ENCODE results near the gene YPEL1. TPM values are rescaled to one million over a fixed set of nuclear protein-coding genes. Genes with fewer than 3 reads are reported as not detected.

The YPEL1 gene
- total and polyA plus RNA-seq, 2 donors (not counting 1 experiment from before 2014, with no cell fraction given), result 0.36 to 2.3 TPM

DNA sequence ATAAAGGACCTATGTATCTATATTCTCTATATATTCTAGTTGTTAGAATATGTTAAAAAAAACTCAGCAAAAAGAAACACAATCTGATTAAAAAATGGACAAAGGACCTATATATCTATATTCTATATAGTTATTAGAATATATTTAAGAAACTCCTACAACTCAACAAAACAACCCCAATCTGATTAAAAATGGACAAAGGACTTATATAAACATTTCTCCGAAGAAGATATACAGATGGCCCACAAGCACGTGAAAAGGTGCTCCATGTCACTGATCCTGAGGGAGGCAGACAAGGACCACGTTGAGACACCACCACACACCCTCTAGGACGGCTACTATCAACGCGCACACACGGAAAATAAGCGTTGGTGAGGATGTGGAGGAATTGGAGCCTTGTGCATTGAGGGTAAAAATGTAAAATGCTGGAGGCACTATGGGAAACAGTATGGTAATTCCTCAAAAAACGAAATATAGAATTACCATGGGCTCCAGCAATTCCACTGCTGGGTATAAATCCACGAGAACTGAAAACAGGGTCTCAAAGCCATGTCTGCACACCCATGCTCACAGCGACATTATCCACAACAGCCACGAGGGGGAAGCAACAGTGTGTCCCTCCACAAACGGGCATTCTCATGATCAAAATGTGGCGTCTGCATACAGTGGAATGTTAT lies 22.7 kb downstream of the YPEL1 start:
- H3K4me3 ChIP-seq (replicated peaks in 1 of 4; ENCODE audit: control extremely low read depth in 1 of 4, insufficient read depth in 1 of 4, low read depth in 3 of 4, low read length in 4 of 4), result peak overlapping the region in 3 of 4 experiments; percentile 25 to 41 (median 34)
- H3K27me3 ChIP-seq (ENCODE audit: control insufficient read depth, insufficient read depth, low read length), result no peaks in the 10 kb centered on the region
- H3K9ac ChIP-seq (ENCODE audit: insufficient read depth, low read length), result no peak overlapping the region
- TF ChIP-seq, protein P1, sequence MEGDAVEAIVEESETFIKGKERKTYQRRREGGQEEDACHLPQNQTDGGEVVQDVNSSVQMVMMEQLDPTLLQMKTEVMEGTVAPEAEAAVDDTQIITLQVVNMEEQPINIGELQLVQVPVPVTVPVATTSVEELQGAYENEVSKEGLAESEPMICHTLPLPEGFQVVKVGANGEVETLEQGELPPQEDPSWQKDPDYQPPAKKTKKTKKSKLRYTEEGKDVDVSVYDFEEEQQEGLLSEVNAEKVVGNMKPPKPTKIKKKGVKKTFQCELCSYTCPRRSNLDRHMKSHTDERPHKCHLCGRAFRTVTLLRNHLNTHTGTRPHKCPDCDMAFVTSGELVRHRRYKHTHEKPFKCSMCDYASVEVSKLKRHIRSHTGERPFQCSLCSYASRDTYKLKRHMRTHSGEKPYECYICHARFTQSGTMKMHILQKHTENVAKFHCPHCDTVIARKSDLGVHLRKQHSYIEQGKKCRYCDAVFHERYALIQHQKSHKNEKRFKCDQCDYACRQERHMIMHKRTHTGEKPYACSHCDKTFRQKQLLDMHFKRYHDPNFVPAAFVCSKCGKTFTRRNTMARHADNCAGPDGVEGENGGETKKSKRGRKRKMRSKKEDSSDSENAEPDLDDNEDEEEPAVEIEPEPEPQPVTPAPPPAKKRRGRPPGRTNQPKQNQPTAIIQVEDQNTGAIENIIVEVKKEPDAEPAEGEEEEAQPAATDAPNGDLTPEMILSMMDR (conservative IDR thresholded peaks at IDR 0.05 in 1 of 2, IDR thresholded peaks at IDR 0.05 in 1 of 2; ENCODE audit: low read depth in 1 of 2, low read length in 2 of 2), result peak; percentile 87 to 91
- no peak for TF ChIP-seq EZH2 (IDR thresholded peaks at IDR 0.05; ENCODE audit: low read length, missing control alignments)
- H3K4me1 ChIP-seq (ENCODE audit: control insufficient read depth, extremely low read depth, insufficient read depth, low read length), result peaks cover 4% of the 10 kb centered on the region
- H3K9me3 ChIP-seq (ENCODE audit: control insufficient read depth, insufficient read depth, low read depth, low read length), result no peaks in the 10 kb centered on the region
- no peak overlapping the region for H3K27ac ChIP-seq (ENCODE audit: insufficient read depth, low read length)
- no peaks in the 10 kb centered on the region for H4K20me1 ChIP-seq (ENCODE audit: control insufficient read depth, extremely low read depth, insufficient read depth, low read length)
- peak overlapping the region; percentile 68 for H2AFZ ChIP-seq (ENCODE audit: low read length)
- no peaks in the 10 kb centered on the region for H3K79me2 ChIP-seq (ENCODE audit: control insufficient read depth, insufficient read depth, low read length)
- DNase-seq (ENCODE audit: low read depth in 2 of 2), result peak; percentile 69 to 83
- H3K36me3 ChIP-seq (ENCODE audit: control insufficient read depth, insufficient read depth, low read length), result no peaks in the 10 kb centered on the region
- peak overlapping the region; percentile 46 for H3K4me2 ChIP-seq (ENCODE audit: extremely low read depth, insufficient read depth, low read length)

DNA sequence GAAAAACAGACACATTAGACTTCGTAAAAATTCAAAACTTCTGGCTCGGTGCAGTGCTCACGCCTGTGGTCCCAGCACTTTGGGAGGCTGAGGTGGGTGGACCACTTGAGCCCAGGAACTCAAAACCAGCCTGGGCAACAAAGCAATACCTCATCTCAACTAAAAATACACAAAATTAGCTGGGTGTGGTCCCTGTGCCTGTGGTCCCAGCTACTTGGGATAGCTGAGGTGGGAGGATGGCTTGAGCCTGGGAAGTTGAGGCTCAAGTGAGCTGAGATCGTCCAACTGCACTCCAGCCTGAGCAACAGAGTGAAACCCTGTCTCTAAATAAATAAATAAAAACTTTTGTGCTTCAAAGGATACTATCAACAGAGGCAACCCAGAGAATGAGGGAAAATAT lies 23.7 kb downstream of the YPEL1 start:
- no peak overlapping the region for H2AFZ ChIP-seq (ENCODE audit: low read length)
- no peaks in the 10 kb centered on the region for H4K20me1 ChIP-seq (ENCODE audit: control insufficient read depth, extremely low read depth, insufficient read depth, low read length)
- H3K4me1 ChIP-seq (ENCODE audit: control insufficient read depth, extremely low read depth, insufficient read depth, low read length), result peaks cover 4% of the 10 kb centered on the region
- H3K27ac ChIP-seq (ENCODE audit: insufficient read depth, low read length), result no peak overlapping the region
- TF ChIP-seq, protein P1 (conservative IDR thresholded peaks at IDR 0.05 in 1 of 2, IDR thresholded peaks at IDR 0.05 in 1 of 2; ENCODE audit: low read depth in 1 of 2, low read length in 2 of 2), result no peak
- no peak for TF ChIP-seq EZH2 (IDR thresholded peaks at IDR 0.05; ENCODE audit: low read length, missing control alignments)
- H3K79me2 ChIP-seq (ENCODE audit: control insufficient read depth, insufficient read depth, low read length), result no peaks in the 10 kb centered on the region
- no peak overlapping the region for H3K4me2 ChIP-seq (ENCODE audit: extremely low read depth, insufficient read depth, low read length)
- no peaks in the 10 kb centered on the region for H3K27me3 ChIP-seq (ENCODE audit: control insufficient read depth, insufficient read depth, low read length)
- no peak overlapping the region for H3K9ac ChIP-seq (ENCODE audit: insufficient read depth, low read length)
- no peak for DNase-seq (ENCODE audit: low read depth in 2 of 2)
- no peaks in the 10 kb centered on the region for H3K9me3 ChIP-seq (ENCODE audit: control insufficient read depth, insufficient read depth, low read depth, low read length)
- no peaks in the 10 kb centered on the region for H3K36me3 ChIP-seq (ENCODE audit: control insufficient read depth, insufficient read depth, low read length)
- H3K4me3 ChIP-seq (replicated peaks in 1 of 4; ENCODE audit: control extremely low read depth in 1 of 4, insufficient read depth in 1 of 4, low read depth in 3 of 4, low read length in 4 of 4), result no peak overlapping the region

DNA sequence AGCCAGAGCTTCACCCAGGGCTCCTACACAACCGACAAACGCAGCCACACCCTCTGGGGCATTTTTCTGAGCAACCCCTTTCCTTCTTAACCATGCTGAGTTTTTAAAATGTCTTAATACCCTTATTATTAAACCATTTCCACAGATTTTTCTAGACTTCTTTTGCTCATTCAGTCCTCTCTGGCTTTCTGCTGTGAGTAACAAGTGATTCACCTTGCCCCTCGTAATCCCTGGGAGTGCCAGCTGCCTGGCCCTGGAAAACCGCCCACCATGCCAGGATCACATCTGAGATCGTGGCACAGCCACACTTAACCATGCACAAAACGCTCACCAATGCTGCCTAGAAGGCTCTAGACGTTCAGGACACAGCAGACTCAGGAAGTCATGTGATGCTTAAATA lies 25.4 kb downstream of the YPEL1 start:
- Histone ChIP-seq H3K27me3 (ENCODE audit: control insufficient read depth, insufficient read depth, low read length) (no peaks in the 10 kb centered on the region), H2AFZ (ENCODE audit: low read length) (no peak overlapping the region), H3K4me3 (replicated peaks in 1 of 4; ENCODE audit: control extremely low read depth in 1 of 4, insufficient read depth in 1 of 4, low read depth in 3 of 4, low read length in 4 of 4) (no peak overlapping the region), H3K79me2 (ENCODE audit: control insufficient read depth, insufficient read depth, low read length) (no peaks in the 10 kb centered on the region), H3K36me3 (ENCODE audit: control insufficient read depth, insufficient read depth, low read length) (no peaks in the 10 kb centered on the region), H3K9ac (ENCODE audit: insufficient read depth, low read length) (no peak overlapping the region), H3K4me1 (ENCODE audit: control insufficient read depth, extremely low read depth, insufficient read depth, low read length) (peaks cover 4% of the 10 kb centered on the region), H4K20me1 (ENCODE audit: control insufficient read depth, extremely low read depth, insufficient read depth, low read length) (no peaks in the 10 kb centered on the region), H3K4me2 (ENCODE audit: extremely low read depth, insufficient read depth, low read length) (no peak overlapping the region), H3K27ac (ENCODE audit: insufficient read depth, low read length) (no peak overlapping the region), H3K9me3 (ENCODE audit: control insufficient read depth, insufficient read depth, low read depth, low read length) (no peaks in the 10 kb centered on the region)
- DNase-seq (ENCODE audit: low read depth in 2 of 2), result no peak
- TF ChIP-seq EZH2 (IDR thresholded peaks at IDR 0.05; ENCODE audit: low read length, missing control alignments), result no peak
- TF ChIP-seq, protein P1 (conservative IDR thresholded peaks at IDR 0.05 in 1 of 2, IDR thresholded peaks at IDR 0.05 in 1 of 2; ENCODE audit: low read depth in 1 of 2, low read length in 2 of 2), result no peak

Measured in fibroblast of lung (primary cell).